DOHH2 (cell line): ENCODE measurements around the gene ETV6.

Experiments used
- CTCF ChIP-seq: fragments of 200-600 bp; sonication (generic); IDR thresholded peaks from one replicate; pipeline ENCODE4 v1.5.1; 2014; ENCODE audit warnings: antibody characterized with exemption, mild to moderate bottlenecking, low read depth, low read length; ENCODE audit not compliant: poor library complexity, severe bottlenecking
- EZH2phosphoT487 ChIP-seq: fragments of 200-600 bp; sonication (generic); IDR thresholded peaks from 2 replicates; pipeline ENCODE4 v1.6.1; 2017; ENCODE audit warnings: borderline replicate concordance, mild to moderate bottlenecking, antibody characterized with exemption, low read length, moderate library complexity, mixed read lengths

- no peak for TF ChIP-seq CTCF
- TF ChIP-seq EZH2phosphoT487: no peak
Measured at GRCh38 chr12:11846488-11846887, 197.0 kb downstream of the ETV6 start.
